GM12864 (cell line): Measurements from ENCODE around the gene CFAP20.

ENCODE experiments used
- DNase-seq: peaks from one replicate; pipeline ENCODE4 v3.0.0-alpha.2; 2011; ENCODE audit warnings: low read depth
- H3K4me3 ChIP-seq: 2 replicates; pipeline ENCODE4 v1.5.1; 2011; ENCODE audit warnings: mild to moderate bottlenecking, low read depth, low read length, control low read depth
- TF ChIP-seq, protein P1 (sequence below): IDR thresholded peaks from 2 replicates; pipeline ENCODE4 v1.5.1; 2011; ENCODE audit warnings: low read depth, mild to moderate bottlenecking, moderate library complexity, low read length, control low read depth, inconsistent platforms; ENCODE audit errors: missing control alignments

The CFAP20 gene

DNA sequence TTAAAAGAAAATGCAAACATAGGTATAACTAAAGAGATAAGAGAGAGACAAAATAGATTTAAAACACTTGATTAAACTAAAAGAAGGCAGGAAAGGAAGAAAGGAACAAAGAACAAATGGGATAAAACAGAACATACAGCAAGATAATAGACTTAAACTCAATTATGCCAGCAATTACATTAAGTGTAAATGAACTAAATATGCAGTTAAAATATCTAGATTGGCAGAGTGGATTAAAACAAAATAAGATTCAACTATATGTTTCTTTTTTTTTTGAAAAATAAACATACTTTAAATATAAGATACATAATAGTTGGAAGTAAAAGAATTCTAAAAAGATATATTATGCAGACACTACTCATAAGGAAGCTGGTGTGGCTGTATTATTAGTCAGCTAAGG, 9.7 kb upstream of the CFAP20 start:
- TF ChIP-seq, protein P1, sequence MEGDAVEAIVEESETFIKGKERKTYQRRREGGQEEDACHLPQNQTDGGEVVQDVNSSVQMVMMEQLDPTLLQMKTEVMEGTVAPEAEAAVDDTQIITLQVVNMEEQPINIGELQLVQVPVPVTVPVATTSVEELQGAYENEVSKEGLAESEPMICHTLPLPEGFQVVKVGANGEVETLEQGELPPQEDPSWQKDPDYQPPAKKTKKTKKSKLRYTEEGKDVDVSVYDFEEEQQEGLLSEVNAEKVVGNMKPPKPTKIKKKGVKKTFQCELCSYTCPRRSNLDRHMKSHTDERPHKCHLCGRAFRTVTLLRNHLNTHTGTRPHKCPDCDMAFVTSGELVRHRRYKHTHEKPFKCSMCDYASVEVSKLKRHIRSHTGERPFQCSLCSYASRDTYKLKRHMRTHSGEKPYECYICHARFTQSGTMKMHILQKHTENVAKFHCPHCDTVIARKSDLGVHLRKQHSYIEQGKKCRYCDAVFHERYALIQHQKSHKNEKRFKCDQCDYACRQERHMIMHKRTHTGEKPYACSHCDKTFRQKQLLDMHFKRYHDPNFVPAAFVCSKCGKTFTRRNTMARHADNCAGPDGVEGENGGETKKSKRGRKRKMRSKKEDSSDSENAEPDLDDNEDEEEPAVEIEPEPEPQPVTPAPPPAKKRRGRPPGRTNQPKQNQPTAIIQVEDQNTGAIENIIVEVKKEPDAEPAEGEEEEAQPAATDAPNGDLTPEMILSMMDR, result no peak

DNA sequence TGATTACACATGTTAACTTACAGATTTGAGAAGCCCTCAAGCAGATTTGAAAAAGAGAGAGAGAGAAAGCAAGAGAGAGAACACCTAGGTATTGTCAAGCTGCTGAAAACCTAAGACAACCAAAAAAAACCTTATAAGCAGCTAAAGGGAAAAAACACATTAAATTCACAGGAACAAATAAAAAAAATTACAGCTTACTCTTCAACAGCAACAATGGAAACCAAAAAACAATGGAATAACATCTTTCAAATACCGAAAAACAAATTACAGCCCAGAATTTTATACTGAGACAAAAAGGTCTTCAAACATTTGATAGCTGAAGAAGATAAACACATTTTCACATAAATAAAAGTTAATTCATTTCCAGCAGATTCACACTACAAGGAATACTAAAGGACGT, 8.4 kb upstream of the CFAP20 start:
- no peak overlapping the region for H3K4me3 ChIP-seq
- no peak for DNase-seq
- TF ChIP-seq, protein P1, result no peak

More for the DNA sequence above, 9.7 kb upstream of the CFAP20 start:
- DNase-seq, result no peak
- H3K4me3 ChIP-seq, result no peak overlapping the region

- H3K4me3 ChIP-seq, result peak overlapping the region; percentile 66
- TF ChIP-seq, protein P1, result no peak
- DNase-seq, result no peak
These were observed 477 bp downstream of the CFAP20 start for GRCh38 chr16:58128711-58129096.

GRCh38 chr16:58128181-58128631, 975 bp downstream of the CFAP20 start:
- TF ChIP-seq, protein P1, result no peak
- H3K4me3 ChIP-seq, result peak overlapping the region; percentile 66
- no peak for DNase-seq

GRCh38 chr16:58127634-58128033, 1.5 kb downstream of the CFAP20 start:
- H3K4me3 ChIP-seq, result peak overlapping the region; percentile 66
- no peak for DNase-seq
- TF ChIP-seq, protein P1, result peak; percentile 41

- H3K4me3 ChIP-seq, result peak overlapping the region; percentile 8; the same call in 1 of the 2 replicates
- TF ChIP-seq, protein P1, result peak; percentile 50
- no peak for DNase-seq
These were observed 2.1 kb downstream of the CFAP20 start for GRCh38 chr16:58127033-58127556.

DNA sequence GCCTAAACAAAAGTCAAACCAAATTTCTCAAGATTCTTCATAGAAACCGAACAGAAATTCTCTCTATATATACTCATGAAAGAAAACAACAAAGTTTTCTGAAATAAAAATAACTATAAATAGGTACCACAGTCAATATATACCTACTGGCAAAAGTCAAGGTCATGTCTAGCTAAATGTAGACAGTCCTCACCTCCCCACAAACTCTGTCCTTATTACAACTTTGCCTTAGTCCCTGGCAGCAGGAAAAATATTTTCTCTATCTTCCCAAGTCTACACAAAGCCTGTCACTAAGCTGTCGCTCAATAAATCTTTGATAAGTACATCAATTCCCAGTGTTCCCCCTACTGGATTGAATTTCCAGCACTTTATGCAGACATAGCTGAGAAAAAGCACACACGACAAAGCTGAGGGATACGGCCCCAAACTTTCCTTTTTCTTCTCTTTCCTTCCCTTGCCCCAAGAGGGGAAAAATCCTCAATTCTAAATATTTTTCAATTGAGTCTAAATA, 2.7 kb downstream of the CFAP20 start:
- no peak for DNase-seq
- TF ChIP-seq, protein P1, result no peak
- no peak overlapping the region for H3K4me3 ChIP-seq
